ENCODE data around the gene TENM3. TPM values are rescaled to one million over a fixed set of nuclear protein-coding genes. Genes with fewer than 3 reads are reported as not detected.

Gene TENM3
- total and polyA plus RNA-seq, 2 of the 8 experiments (the other 6 are each of a cell fraction or from before 2014, with no cell fraction given) = 36.9 to 69.3 TPM

DNA sequence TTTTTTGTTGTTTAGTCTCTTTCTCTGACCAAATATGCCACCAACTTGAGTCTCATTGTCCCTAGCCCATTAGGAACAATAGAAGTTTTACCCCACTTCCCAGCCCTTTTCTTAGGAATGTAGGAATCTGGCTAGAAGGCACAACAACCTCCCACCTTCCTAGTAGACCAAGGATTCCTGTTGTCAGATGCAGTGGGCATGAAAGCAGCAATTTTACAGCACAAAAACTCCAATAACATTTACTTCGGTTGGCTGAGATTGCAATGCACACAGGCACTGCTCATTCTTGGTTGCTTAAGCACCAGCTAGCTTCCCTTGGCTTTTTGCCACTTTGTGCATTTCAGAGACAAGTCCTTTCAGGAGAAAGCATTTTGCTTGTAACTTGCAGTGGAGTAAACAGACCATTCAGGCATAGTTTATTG, 312.8 kb downstream of the TENM3 start:
- H3K9ac ChIP-seq (replicated peaks in 1 of 4; ENCODE audit: extremely low read depth in 1 of 4, low read depth in 3 of 4, low read length in 3 of 4) = no peak overlapping the region
- H3K9me3 ChIP-seq (ENCODE audit: insufficient read depth in 2 of 2, low read depth in 1 of 2, low read length in 1 of 2) = no peaks in the 10 kb centered on the region
- H2BK120ac ChIP-seq (replicated peaks; ENCODE audit: low read depth, low read length) = peak overlapping the region; percentile 22
- 5% methylated on average over 1 of the region's 1 CpG; no CpG with 5 or more reads in 1 of the 2 experiments for WGBS, 2 experiments (ENCODE audit: extremely low coverage in 1 of 2, insufficient coverage in 1 of 2, insufficient read length in 1 of 2, insufficient replicate concordance in 2 of 2, low coverage in 1 of 2, low lambda C conversion rate in 2 of 2, missing lambda C conversion rate in 1 of 2)
- DNase-seq (ENCODE audit: low read depth in 1 of 2, low spot score in 2 of 2) (peak in 1 of 2 experiments; percentile 33), FAIRE-seq (peak; percentile 99)
- no peaks in the 10 kb centered on the region for H3K36me3 ChIP-seq (ENCODE audit: control insufficient read depth in 2 of 4, insufficient read depth in 4 of 4, low read length in 3 of 4)
- H3K56ac ChIP-seq (replicated peaks; ENCODE audit: insufficient read length, low read depth, low read length) = peak overlapping the region; percentile 7
- H4K8ac ChIP-seq (ENCODE audit: extremely low read depth, insufficient read depth, low read length) = no peak overlapping the region
- peaks cover 0 to 41% of the 10 kb centered on the region in 2 experiments; a peak in 3 of 4 replicates for H3K79me2 ChIP-seq (ENCODE audit: control insufficient read depth in 1 of 2, insufficient read depth in 2 of 2, low read length in 2 of 2)
- no peak overlapping the region for H4K5ac ChIP-seq (ENCODE audit: insufficient read length, low read depth, low read length)
- no peaks in the 10 kb centered on the region; the same call in 1 of the 2 replicates for H3K79me1 ChIP-seq (ENCODE audit: low read depth, low read length)
- peak overlapping the region; percentile 50 to 61 for H3K4me2 ChIP-seq (ENCODE audit: insufficient read depth in 1 of 2, low read depth in 2 of 2, low read length in 2 of 2)
- H2BK15ac ChIP-seq (ENCODE audit: low read length) = 0 out of 2 replicates have a peak overlapping the region, but pooled peaks have one; percentile 82
- H4K91ac ChIP-seq (replicated peaks; ENCODE audit: insufficient read length, low read length) = peak overlapping the region; percentile 75
- no peak overlapping the region for H2AFZ ChIP-seq (ENCODE audit: low read length)
- peak overlapping the region; percentile 33 for H3K18ac ChIP-seq (ENCODE audit: extremely low read depth, low read length)
- H2BK20ac ChIP-seq (ENCODE audit: low read length) = peak overlapping the region; percentile 95; the same call in 1 of the 2 replicates
- H3K23me2 ChIP-seq (ENCODE audit: low read depth, low read length) = no peaks in the 10 kb centered on the region; the same call in 1 of the 2 replicates
- no peak overlapping the region for H3K14ac ChIP-seq (ENCODE audit: insufficient read length)
- H3K27ac ChIP-seq (ENCODE audit: low read depth, low read length) = no peak overlapping the region
- H3K23ac ChIP-seq (ENCODE audit: insufficient read length) = no peak overlapping the region
- H3K4ac ChIP-seq (replicated peaks; ENCODE audit: insufficient read length, low read depth, low read length) = no peak overlapping the region
- CTCF ChIA-PET (ENCODE audit: partially characterized antibody) = interaction anchor here (0.7 to 1.3 kb wide), 3 partner anchors 10 to 89 kb away, joined by 3 read pairs; no protein-coding TSS in a partner anchor
- H3K27me3 ChIP-seq (replicated peaks in 1 of 4; ENCODE audit: control insufficient read depth in 3 of 4, extremely low read depth in 1 of 4, insufficient read depth in 3 of 4, low read length in 3 of 4) = no peaks in the 10 kb centered on the region
- peak overlapping the region in 1 of 4 experiments; percentile 31; a peak in 1 of 8 replicates for H3K4me3 ChIP-seq (ENCODE audit: extremely low read depth in 1 of 4, insufficient read depth in 2 of 4, low read depth in 3 of 4, low read length in 4 of 4)
- H3K4me1 ChIP-seq (replicated peaks in 1 of 4; ENCODE audit: control insufficient read depth in 3 of 4, insufficient read depth in 4 of 4, low read length in 3 of 4) = peaks cover 3 to 45% (median 22%) of the 10 kb centered on the region in 4 experiments; a peak in 6 of 7 replicates
- peak overlapping the region; percentile 97 for H2BK5ac ChIP-seq (ENCODE audit: low read depth, low read length)
- no peaks in the 10 kb centered on the region for H4K20me1 ChIP-seq (replicated peaks in 1 of 2; ENCODE audit: control insufficient read depth in 1 of 2, insufficient read depth in 2 of 2, low read length in 2 of 2)
- POLR2A ChIA-PET (ENCODE audit: partially characterized antibody) = no interaction called here
- peak overlapping the region; percentile 95; the same call in 1 of the 2 replicates for H2BK12ac ChIP-seq (ENCODE audit: low read depth, low read length)
- no peak overlapping the region for H2AK5ac ChIP-seq (ENCODE audit: low read depth, low read length)
- TF ChIP-seq PHF8 (conservative IDR thresholded peaks at IDR 0.05; ENCODE audit: low read depth, low read length) (no peak), KDM5A (IDR thresholded peaks at IDR 0.05; ENCODE audit: low read length) (no peak), ASH2L (IDR thresholded peaks at IDR 0.05; ENCODE audit: low read length) (peak; percentile 46), BACH1 (IDR thresholded peaks at IDR 0.05; ENCODE audit: low read length) (no peak), KDM1A (IDR thresholded peaks at IDR 0.05; ENCODE audit: borderline replicate concordance, low read length) (0 out of 2 replicates have a peak, but pooled peaks have one; percentile 38), CREB1 (IDR thresholded peaks at IDR 0.05) (no peak), TAF1 (IDR thresholded peaks at IDR 0.05; ENCODE audit: low read depth, low read length) (no peak), MAFK (IDR thresholded peaks at IDR 0.05; ENCODE audit: low read depth, low read length) (no peak), CEBPB (IDR thresholded peaks at IDR 0.05; ENCODE audit: low read depth, low read length) (no peak), SUZ12 (IDR thresholded peaks at IDR 0.05; ENCODE audit: low read length) (no peak), SP1 (IDR thresholded peaks at IDR 0.05; ENCODE audit: low read depth, low read length) (0 out of 2 replicates have a peak, but pooled peaks have one; percentile 12)
- TF ChIP-seq, protein P1, sequence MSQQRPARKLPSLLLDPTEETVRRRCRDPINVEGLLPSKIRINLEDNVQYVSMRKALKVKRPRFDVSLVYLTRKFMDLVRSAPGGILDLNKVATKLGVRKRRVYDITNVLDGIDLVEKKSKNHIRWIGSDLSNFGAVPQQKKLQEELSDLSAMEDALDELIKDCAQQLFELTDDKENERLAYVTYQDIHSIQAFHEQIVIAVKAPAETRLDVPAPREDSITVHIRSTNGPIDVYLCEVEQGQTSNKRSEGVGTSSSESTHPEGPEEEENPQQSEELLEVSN (IDR thresholded peaks at IDR 0.05) = no peak
- TF ChIP-seq, protein P2, sequence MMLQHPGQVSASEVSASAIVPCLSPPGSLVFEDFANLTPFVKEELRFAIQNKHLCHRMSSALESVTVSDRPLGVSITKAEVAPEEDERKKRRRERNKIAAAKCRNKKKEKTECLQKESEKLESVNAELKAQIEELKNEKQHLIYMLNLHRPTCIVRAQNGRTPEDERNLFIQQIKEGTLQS (IDR thresholded peaks at IDR 0.05; ENCODE audit: insufficient read depth, low read depth, low read length) = no peak
